IPS DF 6.9 (cell line): Measurements from ENCODE around the gene GNA12.

ENCODE experiments used
- DNase-seq: peaks from one replicate; pipeline ENCODE4 v3.0.0-alpha.2; 2013; ENCODE audit warnings: low read depth, low spot score
- H3K27ac ChIP-seq: one replicate; pipeline ENCODE4 v1.5.1; 2013; ENCODE audit warnings: low read length, control low read depth
- H3K27me3 ChIP-seq: 2 replicates; pipeline ENCODE4 v1.6.1; 2013; ENCODE audit warnings: mild to moderate bottlenecking, low read length; ENCODE audit not compliant: control insufficient read depth, insufficient read depth
- H3K36me3 ChIP-seq: 2 replicates; pipeline ENCODE4 v1.6.1; 2013; ENCODE audit warnings: low read length; ENCODE audit not compliant: control insufficient read depth, insufficient read depth
- H3K4me1 ChIP-seq: 2 replicates; pipeline ENCODE4 v1.6.1; 2013; ENCODE audit warnings: low read length; ENCODE audit not compliant: control insufficient read depth, insufficient read depth
- H3K4me3 ChIP-seq: 2 replicates; pipeline ENCODE4 v1.5.1; 2013; ENCODE audit warnings: mild to moderate bottlenecking, low read length
- H3K9me3 ChIP-seq: 2 replicates; pipeline ENCODE4 v1.6.1; 2013; ENCODE audit warnings: low read length, inconsistent platforms; ENCODE audit not compliant: control insufficient read depth, insufficient read depth
- WGBS: extraction: QIAGEN DNeasy Blood & Tissue Kit; methylation state at CpG from one replicate; pipeline ENCODE4 v1.1.7; 2013; ENCODE audit warnings: mixed read lengths, missing lambda C conversion rate; ENCODE audit not compliant: insufficient read length, insufficient coverage; 5-methylcytosine and 5-hydroxymethylcytosine counted together

Gene GNA12

GRCh38 chr7:2735744-2736143 is 108.4 kb downstream of the GNA12 start:
- no peak for DNase-seq
- H3K9me3 ChIP-seq: no peaks in the 10 kb centered on the region
- H3K36me3 ChIP-seq: peaks cover 7% of the 10 kb centered on the region; the same call in 1 of the 2 replicates
- 0 out of 2 replicates have a peak, but pooled peaks cover 2% of the 10 kb centered on the region for H3K4me1 ChIP-seq
- no peaks in the 10 kb centered on the region for H3K27me3 ChIP-seq
- no CpG with 5 or more reads among the region's 13 CpGs for WGBS
- H3K27ac ChIP-seq: no peak overlapping the region
- no peak overlapping the region for H3K4me3 ChIP-seq

- Histone ChIP-seq H3K36me3 (peaks cover 9% of the 10 kb centered on the region), H3K4me1 (0 out of 2 replicates have a peak, but pooled peaks cover 2% of the 10 kb centered on the region), H3K27me3 (no peaks in the 10 kb centered on the region), H3K4me3 (no peak overlapping the region), H3K27ac (no peak overlapping the region), H3K9me3 (no peaks in the 10 kb centered on the region)
- WGBS: no CpG with 5 or more reads among the region's 33 CpGs
- no peak for DNase-seq
These were observed 109.1 kb downstream of the GNA12 start for GRCh38 chr7:2734751-2735571.

GRCh38 chr7:2734084-2734686 is 109.9 kb downstream of the GNA12 start:
- no peaks in the 10 kb centered on the region for H3K9me3 ChIP-seq
- DNase-seq: no peak
- no peaks in the 10 kb centered on the region for H3K27me3 ChIP-seq
- H3K27ac ChIP-seq: no peak overlapping the region
- no CpG with 5 or more reads among the region's 24 CpGs for WGBS
- 0 out of 2 replicates have a peak, but pooled peaks cover 2% of the 10 kb centered on the region for H3K4me1 ChIP-seq
- H3K4me3 ChIP-seq: no peak overlapping the region
- H3K36me3 ChIP-seq: peaks cover 9% of the 10 kb centered on the region

- no CpG with 5 or more reads among the region's 18 CpGs for WGBS
- H3K36me3 ChIP-seq: peaks cover 9% of the 10 kb centered on the region
- H3K4me1 ChIP-seq: 0 out of 2 replicates have a peak, but pooled peaks cover 2% of the 10 kb centered on the region
- H3K27ac ChIP-seq: no peak overlapping the region
- H3K4me3 ChIP-seq: no peak overlapping the region
- no peak for DNase-seq
- no peaks in the 10 kb centered on the region for H3K9me3 ChIP-seq
- no peaks in the 10 kb centered on the region for H3K27me3 ChIP-seq
These were observed 111.0 kb downstream of the GNA12 start for GRCh38 chr7:2732959-2733584.

GRCh38 chr7:2732388-2732787 is 111.7 kb downstream of the GNA12 start:
- H3K4me3 ChIP-seq: no peak overlapping the region
- no CpG with 5 or more reads among the region's 9 CpGs for WGBS
- H3K4me1 ChIP-seq: 0 out of 2 replicates have a peak, but pooled peaks cover 2% of the 10 kb centered on the region
- H3K36me3 ChIP-seq: peaks cover 9% of the 10 kb centered on the region
- H3K27ac ChIP-seq: no peak overlapping the region
- H3K27me3 ChIP-seq: no peaks in the 10 kb centered on the region
- H3K9me3 ChIP-seq: no peaks in the 10 kb centered on the region
- DNase-seq: no peak

GRCh38 chr7:2730846-2731770 is 113.0 kb downstream of the GNA12 start:
- WGBS: no CpG with 5 or more reads among the region's 45 CpGs
- H3K27ac ChIP-seq: no peak overlapping the region
- no peaks in the 10 kb centered on the region for H3K4me1 ChIP-seq
- no peaks in the 10 kb centered on the region for H3K9me3 ChIP-seq
- H3K4me3 ChIP-seq: no peak overlapping the region
- DNase-seq: no peak
- H3K36me3 ChIP-seq: peaks cover 16% of the 10 kb centered on the region
- H3K27me3 ChIP-seq: no peaks in the 10 kb centered on the region

GRCh38 chr7:2729893-2730716 is 114.0 kb downstream of the GNA12 start:
- no peaks in the 10 kb centered on the region for H3K27me3 ChIP-seq
- no peak for DNase-seq
- H3K4me3 ChIP-seq: no peak overlapping the region
- no peaks in the 10 kb centered on the region for H3K9me3 ChIP-seq
- H3K36me3 ChIP-seq: peaks cover 16% of the 10 kb centered on the region
- no peaks in the 10 kb centered on the region for H3K4me1 ChIP-seq
- no CpG with 5 or more reads among the region's 33 CpGs for WGBS
- H3K27ac ChIP-seq: no peak overlapping the region

GRCh38 chr7:2729031-2729892 is 114.8 kb downstream of the GNA12 start:
- WGBS: no CpG with 5 or more reads among the region's 37 CpGs

More at GRCh38 chr7:2729031-2729892, 114.8 kb downstream of the GNA12 start:
- no peak for DNase-seq
- Histone ChIP-seq H3K4me1 (no peaks in the 10 kb centered on the region), H3K9me3 (no peaks in the 10 kb centered on the region), H3K36me3 (peaks cover 16% of the 10 kb centered on the region), H3K27ac (no peak overlapping the region), H3K4me3 (no peak overlapping the region), H3K27me3 (no peaks in the 10 kb centered on the region)
